HEK293T (cell line): Measurements from ENCODE around the gene PLPP4.

Experiments used
- ELF4 ChIP-seq: fragments of 450-650 bp; IDR thresholded peaks from 2 replicates; pipeline ENCODE4 v1.6.1; 2017; ENCODE audit warnings: antibody characterized with exemption
- ZNF384 ChIP-seq: fragments of 450-650 bp; IDR thresholded peaks from 2 replicates; pipeline ENCODE4 v1.6.1; 2016

DNA sequence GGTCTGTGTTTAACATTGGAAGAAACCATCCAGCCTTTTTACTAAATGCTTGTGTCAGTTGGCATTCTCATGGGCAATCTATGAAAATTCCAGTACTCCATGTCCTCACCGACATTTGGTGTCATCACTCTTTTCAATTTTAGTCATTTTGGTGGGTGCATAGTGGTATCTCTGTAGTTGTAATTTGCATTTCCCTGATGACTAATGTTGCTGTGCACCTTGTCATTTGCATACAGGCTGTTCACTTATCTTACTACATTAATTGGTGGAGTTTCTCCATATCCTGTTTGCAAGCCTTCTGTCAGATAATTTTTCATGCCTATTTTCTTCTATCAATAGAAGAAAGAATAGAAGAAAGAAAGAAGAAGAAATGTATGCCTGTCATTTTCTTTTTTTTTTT is 73.7 kb downstream of the PLPP4 start:
- TF ChIP-seq ELF4 (no peak), ZNF384 (no peak)
